GM12878 (cell line): ENCODE data around the gene PRR29.

ENCODE experiments used
- CTCF ChIP-seq, 3 experiments: IDR thresholded peaks in 2 of 3; conservative IDR thresholded peaks in 1 of 3; 2 replicates each; pipeline ENCODE4 v1.5.1; 2011; ENCODE audit warnings: low read depth in 3 of 3, low read length in 3 of 3, mild to moderate bottlenecking in 3 of 3, control low read depth in 2 of 3, moderate library complexity in 2 of 3, inconsistent platforms in 1 of 3, mixed read lengths in 1 of 3; ENCODE audit not compliant: control insufficient read depth in 2 of 3, insufficient read depth in 1 of 3; ENCODE audit errors: extremely low read depth in 1 of 3
- EZH2 ChIP-seq: IDR thresholded peaks from 2 replicates; pipeline ENCODE4 v1.6.1; 2012; ENCODE audit warnings: low read depth, mild to moderate bottlenecking, control low read depth, inconsistent platforms, low read length, borderline replicate concordance; ENCODE audit not compliant: control insufficient read depth
- FOXM1 ChIP-seq: IDR thresholded peaks from 2 replicates; pipeline ENCODE4 v1.6.1; 2012; ENCODE audit warnings: low read depth, mild to moderate bottlenecking, inconsistent platforms, low read length, moderate library complexity
- NRF1 ChIP-seq: conservative IDR thresholded peaks from 2 replicates; pipeline ENCODE4 v1.6.1; 2011; ENCODE audit warnings: mild to moderate bottlenecking, low read depth, low read length, improper control_type of control experiment
- SMC3 ChIP-seq: IDR thresholded peaks from 2 replicates; pipeline ENCODE4 v1.6.1; 2011; ENCODE audit warnings: low read length, improper control_type of control experiment, borderline replicate concordance
- TAF1 ChIP-seq: IDR thresholded peaks from 2 replicates; pipeline ENCODE4 v1.6.1; 2011; ENCODE audit warnings: mild to moderate bottlenecking, low read depth, low read length, borderline replicate concordance
- TF ChIP-seq, protein P1 (sequence below): fragments of 450-650 bp; IDR thresholded peaks from 2 replicates; pipeline ENCODE4 v1.6.1; 2016; ENCODE audit warnings: mild to moderate bottlenecking

- no peak for TF ChIP-seq SMC3
- no peak for TF ChIP-seq TAF1
- no peak for TF ChIP-seq EZH2
- TF ChIP-seq FOXM1 = no peak
- TF ChIP-seq, protein P1, sequence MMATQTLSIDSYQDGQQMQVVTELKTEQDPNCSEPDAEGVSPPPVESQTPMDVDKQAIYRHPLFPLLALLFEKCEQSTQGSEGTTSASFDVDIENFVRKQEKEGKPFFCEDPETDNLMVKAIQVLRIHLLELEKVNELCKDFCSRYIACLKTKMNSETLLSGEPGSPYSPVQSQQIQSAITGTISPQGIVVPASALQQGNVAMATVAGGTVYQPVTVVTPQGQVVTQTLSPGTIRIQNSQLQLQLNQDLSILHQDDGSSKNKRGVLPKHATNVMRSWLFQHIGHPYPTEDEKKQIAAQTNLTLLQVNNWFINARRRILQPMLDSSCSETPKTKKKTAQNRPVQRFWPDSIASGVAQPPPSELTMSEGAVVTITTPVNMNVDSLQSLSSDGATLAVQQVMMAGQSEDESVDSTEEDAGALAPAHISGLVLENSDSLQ = no peak
- no peak for TF ChIP-seq CTCF (IDR thresholded peaks at IDR 0.05 in 2 of 3, conservative IDR thresholded peaks at IDR 0.05 in 1 of 3; ENCODE audit: control insufficient read depth in 2 of 3, extremely low read depth in 1 of 3, insufficient read depth in 1 of 3, low read depth in 3 of 3, low read length in 3 of 3)
- TF ChIP-seq NRF1 = no peak
These were observed 41.7 kb upstream of the PRR29 start for GRCh38 chr17:63956296-63956920.
